Inferior parietal cortex (tissue), 1 donor: ENCODE results near the gene SP6.

ENCODE experiments used
- DNase-seq: peaks from one replicate; pipeline ENCODE4 v3.0.0-alpha.2; 2016; ENCODE audit errors: extremely low spot score

Gene SP6

DNA sequence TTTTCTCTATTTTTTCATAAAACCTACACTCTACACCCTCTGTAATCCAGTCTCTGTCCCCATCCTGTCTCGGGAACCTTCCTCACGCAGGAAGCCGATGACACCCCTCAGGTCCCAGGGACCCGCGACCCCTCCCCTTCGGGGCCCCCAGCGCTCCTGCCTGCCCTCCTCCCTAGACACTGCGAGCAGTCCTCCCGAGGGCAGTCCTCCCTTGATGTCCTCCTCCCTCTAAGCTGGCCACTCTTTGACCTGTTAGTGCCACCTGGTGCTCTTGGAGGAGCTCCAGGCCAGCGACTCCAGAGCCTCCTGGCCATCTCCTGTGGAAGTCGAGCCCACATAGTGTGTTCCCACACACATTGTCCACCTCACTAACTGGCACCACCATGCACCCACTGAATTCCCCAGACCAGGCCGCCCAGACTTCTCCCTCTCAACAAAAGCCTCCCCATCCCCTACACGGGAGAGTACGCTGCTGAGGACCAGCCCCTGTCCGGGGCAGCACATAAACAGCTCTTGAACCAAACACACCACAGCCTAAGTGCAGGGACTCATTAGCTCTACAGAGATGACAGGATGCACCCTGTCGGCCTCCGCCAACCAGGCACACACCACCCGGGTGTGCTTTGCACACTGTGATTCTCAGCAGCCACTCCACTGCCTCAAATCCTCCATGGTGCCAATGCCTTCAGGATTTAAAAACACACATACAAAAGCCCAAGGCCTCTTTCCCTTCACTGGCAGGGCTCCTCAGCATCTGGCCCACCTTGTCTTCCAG is 38.6 kb downstream of the SP6 start:
- no peak for DNase-seq

DNA sequence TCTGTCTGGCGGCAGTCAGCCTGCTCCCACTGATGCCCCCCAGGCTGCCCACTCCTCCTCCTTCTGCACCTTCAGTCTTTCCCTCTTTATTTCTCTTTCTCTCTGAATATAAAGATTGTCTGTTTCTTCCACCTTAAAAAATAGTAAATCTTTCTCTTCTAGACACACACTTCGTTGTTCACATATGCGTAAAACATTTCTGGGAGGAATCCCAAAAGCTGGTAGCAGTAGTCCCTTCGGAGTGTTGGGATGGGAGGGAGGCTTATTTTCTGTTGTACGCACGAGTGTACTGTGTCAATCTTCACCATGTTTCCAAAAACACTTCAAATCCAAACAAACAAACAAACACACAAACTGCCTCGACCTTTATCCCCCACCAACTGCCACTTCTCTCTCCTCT is 39.3 kb downstream of the SP6 start:
- no peak for DNase-seq

- DNase-seq: no peak
These were observed 39.9 kb downstream of the SP6 start for GRCh38 chr17:47810901-47811635.

DNA sequence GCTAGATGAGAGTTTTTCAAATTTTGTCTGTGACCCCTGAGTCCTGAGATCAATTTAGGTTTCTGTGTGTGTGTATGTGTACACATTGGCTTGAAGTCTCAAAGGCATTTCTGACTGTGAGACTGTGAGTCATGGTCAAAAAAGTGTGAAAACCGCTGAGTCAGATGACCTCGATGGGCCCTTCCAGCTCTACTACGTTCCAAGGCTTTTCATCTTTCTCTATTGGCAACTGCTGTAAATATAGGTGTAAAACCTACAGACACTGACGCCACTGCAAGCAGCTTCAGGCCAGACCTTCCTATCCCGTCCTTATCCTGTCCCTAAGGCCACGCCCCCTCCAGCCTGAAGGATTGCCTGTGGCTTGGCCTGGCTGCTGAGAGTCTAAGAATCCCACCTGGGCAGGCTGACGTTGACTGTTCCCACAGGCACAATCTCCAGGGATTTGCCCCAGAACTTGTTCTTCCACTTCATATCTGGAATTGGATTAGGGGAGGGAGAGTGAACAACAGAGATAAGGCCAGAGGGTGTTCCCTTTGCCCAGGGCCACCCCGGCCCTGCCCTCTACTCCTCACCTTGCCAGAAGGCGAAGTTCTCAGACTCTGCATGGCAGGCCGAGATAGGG is 40.7 kb downstream of the SP6 start:
- no peak for DNase-seq

- no peak for DNase-seq
These were observed 42.0 kb downstream of the SP6 start for GRCh38 chr17:47808830-47809480.

DNA sequence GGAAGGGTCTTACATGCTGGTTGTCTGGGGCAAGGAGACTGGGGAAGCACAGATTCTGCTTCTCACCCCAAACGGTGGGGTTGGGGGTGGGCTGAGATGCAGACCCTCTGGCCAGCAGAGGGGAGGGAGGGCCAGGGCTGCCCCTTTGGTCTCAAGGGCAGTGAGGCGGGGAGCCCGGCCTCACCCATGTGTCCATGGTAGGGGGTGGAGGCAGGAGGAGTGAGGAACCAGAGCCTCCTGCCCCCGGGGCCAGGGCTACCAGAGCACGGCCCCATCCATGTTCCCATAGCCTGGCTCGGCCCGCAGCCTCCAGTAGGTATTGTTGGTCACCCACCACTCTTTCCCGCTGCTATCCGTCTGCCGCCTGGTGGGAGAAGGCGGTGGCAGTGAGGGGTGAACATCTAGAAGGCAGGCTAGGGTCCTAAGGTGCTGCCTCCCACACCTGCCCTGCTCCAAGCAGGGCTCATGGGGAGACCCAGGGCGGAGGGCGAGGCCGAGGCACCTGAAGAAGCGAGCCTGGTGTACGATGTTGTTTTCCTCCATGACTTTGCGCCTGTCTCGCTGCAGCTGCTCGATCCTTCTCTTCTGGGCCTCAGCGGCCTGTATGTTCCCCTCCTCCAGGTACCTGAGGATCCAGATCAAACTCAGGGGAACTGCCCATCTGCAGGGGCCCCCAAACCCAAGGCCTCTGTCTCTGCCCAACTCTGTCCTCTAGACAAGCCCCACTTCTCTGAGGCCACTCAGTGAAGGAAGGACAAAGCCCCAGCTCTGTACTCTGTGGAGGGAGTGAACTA is 42.7 kb downstream of the SP6 start:
- DNase-seq: no peak

GRCh38 chr17:47807421-47807820 is 43.5 kb downstream of the SP6 start:
- DNase-seq: no peak

DNA sequence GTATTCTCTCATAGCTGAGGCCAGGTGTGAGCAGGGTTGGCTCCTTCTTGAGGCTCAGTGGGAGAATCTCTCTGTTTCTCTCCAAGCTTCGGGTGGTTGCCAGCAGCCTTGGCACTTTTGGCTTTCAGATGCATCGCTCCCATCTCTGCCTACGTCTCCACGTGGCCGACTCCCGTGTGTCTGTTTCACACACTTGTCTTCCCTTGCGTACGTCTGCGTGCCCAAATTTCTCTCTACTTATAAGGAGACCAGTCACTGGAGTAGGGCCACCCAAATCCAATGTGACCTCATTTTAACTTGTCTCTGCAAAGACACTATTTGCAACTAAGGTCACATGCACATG is 44.1 kb downstream of the SP6 start:
- DNase-seq: peak; percentile 23

DNA sequence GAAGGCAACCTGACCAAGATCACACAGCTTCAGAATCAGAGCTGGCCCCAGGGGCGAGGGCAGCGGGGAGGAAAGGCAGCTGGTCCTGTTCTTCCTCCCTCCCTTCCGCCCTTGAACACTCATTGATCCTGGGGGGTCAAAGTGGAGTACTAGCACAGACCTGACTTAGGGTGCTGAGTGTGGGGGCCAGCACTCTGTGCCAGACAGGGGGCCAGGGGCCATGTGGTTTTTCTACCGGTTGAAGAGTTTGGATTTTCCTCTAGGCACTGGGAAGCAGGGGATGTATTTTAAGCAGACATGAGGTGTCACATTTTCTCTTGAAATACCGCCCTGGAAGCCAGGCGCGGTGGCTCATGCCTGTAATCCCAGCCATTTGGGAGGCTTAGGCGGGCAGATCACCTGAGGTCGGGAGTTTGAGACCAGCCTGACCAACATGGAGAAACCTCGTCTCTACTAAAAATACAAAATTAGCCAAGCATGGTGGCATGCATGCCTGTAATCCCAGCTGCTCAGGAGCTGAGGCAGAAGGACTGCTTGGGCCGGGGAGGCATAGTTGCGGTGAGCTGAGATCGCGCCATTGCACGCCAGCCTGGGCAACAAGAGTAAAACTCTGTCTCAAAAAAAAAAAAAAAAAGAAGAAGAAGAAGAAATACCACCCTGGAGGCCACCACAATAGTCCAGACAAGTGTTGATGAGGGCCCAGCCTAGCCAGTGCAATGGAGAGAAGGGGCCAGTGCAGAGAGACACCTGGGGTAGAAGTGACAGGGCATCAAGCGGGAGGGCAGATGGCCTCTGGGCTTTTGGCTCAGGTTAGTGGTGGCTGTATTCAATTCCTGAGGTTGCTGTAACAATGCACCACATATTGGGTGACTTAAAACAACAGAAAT is 44.7 kb downstream of the SP6 start:
- DNase-seq: no peak

DNA sequence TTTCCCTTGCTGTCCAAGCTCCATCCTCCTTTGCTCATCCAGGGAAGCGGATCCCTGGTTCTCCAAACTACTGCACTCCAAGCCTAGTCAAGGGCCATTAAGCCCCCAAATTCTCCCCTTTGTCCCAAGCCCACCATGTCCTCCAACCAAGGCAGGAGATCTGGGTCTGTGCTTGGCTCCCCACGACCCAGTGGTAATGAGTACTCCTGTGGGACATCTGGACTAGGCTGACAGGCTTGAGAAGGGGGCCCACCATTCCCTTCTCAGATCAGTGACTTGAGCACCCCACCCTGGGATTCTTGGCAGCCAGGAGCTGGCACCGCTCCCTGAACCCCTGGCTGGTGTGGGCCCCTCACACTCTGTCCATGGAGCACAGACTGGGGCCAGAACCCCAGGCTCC is 46.5 kb downstream of the SP6 start:
- DNase-seq: no peak

GRCh38 chr17:47803751-47804150 is 47.2 kb downstream of the SP6 start:
- DNase-seq: no peak

GRCh38 chr17:47803201-47803600 is 47.8 kb downstream of the SP6 start:
- DNase-seq: no peak

DNA sequence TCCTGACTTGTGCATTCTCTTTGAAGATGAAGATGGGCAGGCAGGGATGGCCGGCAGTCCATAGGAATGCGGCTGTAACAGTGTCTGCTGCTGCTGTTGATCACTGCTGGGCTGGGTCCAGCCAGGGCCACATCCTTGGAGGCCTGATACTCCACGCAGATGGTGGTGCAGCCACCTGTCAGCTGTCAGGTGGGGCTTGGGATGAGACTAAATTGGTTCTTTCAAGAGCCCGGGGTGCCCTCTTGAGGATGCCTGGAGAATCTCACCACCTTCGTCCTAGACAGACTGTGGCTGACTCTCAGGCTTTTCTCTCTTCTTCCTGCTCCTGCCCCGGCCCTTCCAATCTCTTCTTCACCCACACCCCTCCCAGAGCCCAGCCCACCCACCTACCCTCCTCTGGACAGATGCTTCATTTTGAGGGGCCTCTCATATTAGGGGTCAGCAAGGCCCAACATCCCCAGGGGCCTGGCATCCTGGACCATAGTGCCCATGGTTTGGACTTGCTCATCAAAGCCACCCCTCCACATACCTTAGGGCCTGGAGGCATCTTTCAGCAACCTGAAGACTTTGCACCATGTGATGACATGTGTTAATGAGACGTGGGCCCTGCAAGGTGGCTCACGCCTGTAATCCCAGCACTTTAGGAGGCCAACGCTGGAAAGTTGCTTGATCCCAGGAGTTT is 48.5 kb downstream of the SP6 start:
- DNase-seq: peak; percentile 33

DNA sequence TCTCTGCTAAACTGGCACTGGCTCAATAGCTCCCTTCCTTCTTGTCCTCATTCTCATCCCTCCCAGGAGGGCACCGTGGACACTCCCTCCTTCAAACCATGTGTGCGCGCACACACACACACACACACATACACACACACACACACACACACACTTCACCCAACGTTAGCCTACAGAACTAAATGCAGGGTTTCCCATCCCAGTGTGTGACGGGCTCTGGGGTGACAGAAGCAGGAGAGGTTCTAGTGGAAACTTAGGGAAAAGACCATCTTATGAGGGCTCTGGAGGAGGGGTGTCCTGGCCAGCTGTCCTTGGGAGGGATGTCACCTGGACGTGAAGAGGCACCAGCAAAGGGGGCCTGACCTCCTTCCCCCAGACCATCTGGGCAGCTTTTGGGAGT is 49.1 kb downstream of the SP6 start:
- DNase-seq: no peak

GRCh38 chr17:47801176-47801765 is 49.7 kb downstream of the SP6 start:
- DNase-seq: no peak

DNA sequence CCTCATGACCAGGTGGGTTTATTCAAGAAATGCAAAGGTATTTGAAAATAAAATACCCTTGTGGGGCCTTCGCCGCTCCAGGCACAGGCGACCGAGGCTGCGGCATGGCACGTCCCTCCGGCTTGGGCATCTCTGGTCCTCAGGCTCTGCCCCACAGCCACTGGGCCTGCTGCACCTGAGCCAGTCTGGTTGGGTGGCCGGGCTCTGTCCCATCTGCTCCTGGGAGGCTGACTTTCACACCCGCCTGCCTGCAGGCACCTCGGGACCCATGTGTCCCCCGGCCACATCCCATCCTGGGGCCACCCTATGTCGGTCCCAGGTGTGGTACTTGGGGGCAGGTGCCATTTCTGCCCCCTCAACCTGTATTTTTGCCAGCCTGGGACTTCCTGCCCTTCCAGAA is 50.3 kb downstream of the SP6 start:
- DNase-seq: no peak

DNA sequence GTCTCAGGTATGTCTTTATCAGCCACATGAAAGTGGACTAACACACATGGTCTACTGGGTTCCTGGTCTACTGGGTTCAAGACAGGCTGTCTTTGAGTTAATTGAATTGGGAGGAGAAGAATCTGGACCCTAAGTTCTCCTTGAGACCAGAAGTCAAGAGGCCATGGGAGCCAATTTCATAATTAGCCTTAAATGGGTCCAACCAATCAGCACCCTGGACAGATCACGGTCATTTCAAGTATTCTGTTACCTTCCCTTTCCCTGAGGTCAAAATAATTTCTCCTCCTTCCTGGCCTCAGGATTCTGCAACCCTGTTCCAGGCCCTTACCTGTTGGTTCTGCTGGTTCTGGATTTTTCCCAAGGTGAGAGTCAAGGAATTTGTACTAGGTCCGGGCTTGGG is 53.2 kb downstream of the SP6 start:
- DNase-seq: no peak
